ENCODE measurements around the gene ACAD8.
A peak's percentile ranks its signal among the peaks of the same experiment; 100 is the strongest.
"Not testable (repeated sequence)": the region's sequence is repeated elsewhere in the genome, so short reads cannot be mapped to it uniquely, and the experiment has no call there.

Gene ACAD8

DNA sequence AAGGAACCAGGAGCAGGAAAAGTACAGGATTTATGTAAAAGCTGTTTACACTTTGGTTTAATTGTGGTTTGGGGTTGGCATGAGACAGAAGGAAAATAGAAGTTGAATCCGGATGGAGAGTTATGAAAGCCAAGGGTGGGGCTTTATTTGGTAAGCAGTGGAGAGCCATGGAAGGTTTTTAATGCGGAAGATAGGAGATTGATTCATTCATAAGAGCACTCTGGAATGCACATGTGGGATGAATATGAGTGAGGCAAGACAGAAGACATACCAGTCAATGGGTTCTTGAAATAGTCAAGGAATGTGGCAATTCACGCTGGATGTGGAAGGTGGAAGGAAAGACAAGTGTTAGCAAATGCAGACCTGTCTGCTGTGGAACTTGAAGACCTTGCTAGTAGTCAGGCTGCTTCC is 13.5 kb downstream of the ACAD8 start:
- no peak for DNase-seq

- no peak for DNase-seq
These were observed 14.1 kb downstream of the ACAD8 start for GRCh38 chr11:134267461-134267860.

- DNase-seq = no peak
These were observed 14.6 kb downstream of the ACAD8 start for GRCh38 chr11:134267966-134268365.

GRCh38 chr11:134270250-134270714 is 16.9 kb downstream of the ACAD8 start:
- no peak for DNase-seq

GRCh38 chr11:134271978-134272377 is 18.6 kb downstream of the ACAD8 start:
- no peak for DNase-seq

GRCh38 chr11:134272381-134273316 is 19.3 kb downstream of the ACAD8 start:
- no peak for DNase-seq

DNA sequence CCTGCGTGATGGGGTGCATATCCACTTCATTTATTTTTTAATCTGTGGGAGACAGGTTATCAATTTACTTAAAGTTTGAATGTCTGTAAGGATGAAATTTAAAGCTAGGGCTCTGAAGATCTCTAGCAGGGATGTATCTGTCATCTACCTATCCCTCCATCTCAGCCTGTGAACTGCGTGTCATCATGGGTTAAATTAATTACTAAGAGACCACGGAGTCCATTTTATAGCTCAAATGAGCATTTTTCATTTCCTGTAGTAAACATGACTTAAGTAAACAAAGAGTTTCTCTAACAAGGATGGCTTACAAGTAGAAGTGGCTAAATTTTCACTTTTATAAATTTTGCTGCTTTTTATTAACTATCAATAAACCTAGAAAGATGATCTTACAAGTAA is 19.9 kb downstream of the ACAD8 start:
- DNase-seq = no peak

GRCh38 chr11:134275188-134275533 is 21.8 kb downstream of the ACAD8 start:
- DNase-seq = no peak

DNA sequence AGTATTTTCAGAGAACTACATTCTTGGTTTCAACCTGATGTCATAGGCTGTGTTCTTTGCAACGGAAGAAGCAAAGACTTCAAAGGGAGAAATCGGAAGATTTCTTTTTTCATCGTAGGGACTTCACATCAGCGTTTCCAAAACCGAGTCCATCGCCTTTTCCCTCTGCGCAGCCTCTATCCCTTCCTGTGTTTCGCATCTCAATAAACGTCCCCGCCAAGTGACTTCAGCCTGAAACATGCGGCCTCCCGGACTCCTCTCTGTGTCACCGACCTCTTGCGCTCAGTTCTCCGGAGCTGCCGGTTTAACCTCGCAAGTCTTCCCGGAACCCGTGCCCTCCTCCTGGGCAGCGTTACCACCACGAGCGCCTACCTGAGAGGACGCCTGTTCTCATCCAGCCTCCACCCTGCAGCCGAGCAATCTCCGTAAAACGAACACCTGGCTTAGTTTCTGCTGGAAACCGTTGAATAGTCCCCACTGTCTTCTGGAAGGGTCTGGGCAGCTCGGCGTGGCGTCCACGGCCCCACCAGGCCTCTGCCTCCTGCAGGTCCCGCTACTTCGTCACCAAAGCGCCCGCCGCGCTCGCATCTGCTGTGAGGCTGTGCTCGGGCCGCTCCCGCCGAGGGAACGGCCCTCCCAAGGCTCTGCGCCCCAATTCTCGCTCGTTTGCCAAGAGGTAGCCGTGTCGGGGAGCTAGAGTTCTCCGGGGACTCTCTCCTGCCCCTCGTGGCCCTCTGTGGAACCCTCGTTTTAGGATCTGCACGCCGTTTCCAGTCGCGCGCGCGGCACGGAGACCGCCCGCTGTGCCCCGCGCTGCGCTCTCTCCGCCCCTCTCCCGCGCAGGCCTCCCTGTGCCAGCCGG is 22.4 kb downstream of the ACAD8 start, which contains the start of gene GLB1L3:
Gene GLB1L3, plus strand, starts transcription at position 846 of the 862 bp plus-strand sequence. CDS start 362 bp downstream, outside the sequence.
- DNase-seq = peak in 45 of 56 donors; percentile 7 to 86 (median 50)

- peak in 2 of 56 donors; percentile 15 to 26 for DNase-seq
These were observed 23.2 kb downstream of the ACAD8 start for GRCh38 chr11:134276396-134277182.

DNA sequence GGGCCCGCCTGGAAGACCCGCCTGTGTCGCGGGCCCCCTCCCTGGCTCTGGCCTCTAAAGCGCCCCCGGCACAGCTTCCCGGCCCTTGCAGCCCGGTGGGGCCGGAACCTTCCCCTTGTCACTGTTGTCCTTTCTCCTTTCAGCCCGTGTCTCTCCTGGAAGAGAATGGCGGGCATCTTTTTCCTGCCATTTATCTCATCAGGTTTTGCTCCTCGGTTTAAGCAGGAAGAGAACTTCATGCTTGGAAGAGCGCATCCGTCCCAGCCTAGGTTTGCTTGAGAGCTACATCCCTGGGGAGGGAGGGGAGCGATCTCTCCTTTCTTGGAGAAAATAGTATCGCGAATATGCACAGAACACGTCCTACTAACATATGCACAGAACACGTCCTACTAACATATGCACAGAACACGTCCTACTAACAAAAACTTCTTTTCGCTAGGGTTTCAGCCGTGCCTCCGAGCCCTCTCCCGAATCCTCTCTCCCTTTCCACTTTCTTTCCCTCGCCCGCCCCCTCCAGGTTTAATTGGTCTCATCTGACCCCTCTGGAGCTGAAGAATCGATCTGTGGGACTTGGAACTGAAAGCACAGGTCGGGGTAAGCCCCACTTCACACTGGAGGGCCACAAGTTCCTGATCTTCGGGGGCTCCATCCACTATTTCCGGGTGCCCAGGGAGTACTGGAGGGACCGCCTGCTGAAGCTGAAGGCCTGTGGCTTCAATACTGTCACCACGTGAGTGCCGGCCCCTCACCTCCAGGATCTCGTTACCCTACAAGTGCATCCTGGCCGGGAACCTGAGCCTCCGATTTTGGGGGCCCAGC is 24.0 kb downstream of the ACAD8 start:
- no peak for DNase-seq

DNA sequence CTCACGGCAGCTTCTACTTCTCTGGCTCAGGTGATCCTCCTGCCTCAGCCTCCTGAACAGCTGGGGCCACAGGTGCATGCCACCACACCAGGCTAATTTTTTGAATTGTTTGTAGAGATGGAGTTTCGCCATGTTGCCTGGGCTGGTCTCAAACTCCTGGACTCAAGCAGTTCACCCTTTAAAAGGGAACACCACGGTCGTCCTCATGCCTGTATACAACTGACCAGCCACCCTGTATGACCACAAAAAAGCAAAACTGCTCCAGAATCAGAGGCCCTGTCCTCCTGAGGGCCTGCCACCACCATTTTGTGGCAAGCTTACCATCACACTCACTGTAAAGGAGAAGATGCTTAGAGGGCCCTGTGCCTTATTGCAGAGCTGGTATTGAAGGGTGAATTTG is 25.0 kb downstream of the ACAD8 start:
- no peak for DNase-seq

DNA sequence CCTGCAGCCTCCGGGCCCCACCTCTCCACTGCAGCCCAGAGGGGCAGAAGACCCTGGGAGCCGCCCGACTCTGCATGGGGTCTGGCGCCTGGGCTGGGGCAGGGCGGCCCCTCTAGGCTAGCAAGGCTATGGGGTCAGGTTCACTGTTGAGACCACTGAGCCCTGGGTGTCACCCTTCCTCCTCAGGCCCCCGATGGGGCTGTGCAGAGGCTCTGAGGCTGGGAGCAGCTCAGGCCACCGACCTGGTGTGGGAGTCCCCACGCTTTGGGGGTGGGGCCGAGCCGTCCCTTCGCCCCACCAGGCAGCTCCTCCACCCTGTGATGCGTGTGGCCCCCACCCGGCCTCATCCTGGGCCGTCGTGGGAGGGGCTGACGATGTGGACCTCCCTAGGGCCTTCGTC is 28.3 kb downstream of the ACAD8 start:
- not testable (repeated sequence) for DNase-seq

DNA sequence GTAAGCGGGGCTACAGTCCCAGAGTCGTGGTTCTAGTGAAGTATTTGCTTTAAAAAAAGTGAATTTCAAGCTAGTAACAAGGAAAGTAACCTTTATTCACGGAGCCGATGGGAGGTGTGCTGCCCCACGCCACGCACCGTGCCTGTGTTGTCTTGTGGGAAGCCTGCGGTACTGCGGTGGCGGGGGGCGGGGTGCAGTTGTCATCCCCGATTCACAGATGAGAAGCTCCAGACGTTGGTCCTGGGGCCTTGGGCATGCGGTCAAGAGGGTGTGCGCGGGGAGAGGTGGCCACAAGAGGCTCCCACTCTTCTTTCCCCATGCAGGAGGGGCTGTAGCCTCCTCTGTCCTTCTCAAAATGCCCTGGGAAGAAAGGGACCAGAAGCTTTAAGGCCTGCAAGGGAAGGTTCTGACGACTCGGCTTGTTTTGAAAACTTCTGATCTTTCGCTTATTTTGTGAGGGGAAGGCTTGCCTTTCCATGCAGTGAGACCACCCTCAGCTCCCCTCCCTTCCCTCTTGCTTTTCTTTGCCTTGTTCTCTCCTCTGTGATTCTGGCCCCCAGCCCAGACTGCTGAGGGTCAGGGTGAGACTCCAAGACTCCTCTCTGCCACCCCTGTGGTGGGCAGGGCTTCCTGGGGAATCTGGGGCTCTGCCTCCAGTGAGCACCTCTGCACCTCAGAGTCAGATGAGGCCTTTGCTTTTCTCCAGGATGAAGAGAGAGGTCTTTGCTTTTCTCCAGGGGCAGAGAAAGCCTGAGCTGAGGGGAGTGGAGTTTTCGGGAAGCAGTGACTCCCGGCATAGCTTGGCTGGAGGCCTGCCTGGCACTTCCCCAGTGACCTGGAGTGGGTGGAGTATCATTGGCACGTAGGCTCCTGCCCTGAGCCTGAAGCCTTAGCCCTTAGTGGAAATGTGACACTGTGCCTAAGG is 29.0 kb downstream of the ACAD8 start:
- no peak for DNase-seq

GRCh38 chr11:134283461-134284230 is 30.3 kb downstream of the ACAD8 start:
- DNase-seq = no peak

GRCh38 chr11:134284349-134284748 is 31.0 kb downstream of the ACAD8 start:
- not testable (repeated sequence) for DNase-seq

- no peak for DNase-seq
These were observed 34.2 kb downstream of the ACAD8 start for GRCh38 chr11:134287561-134287960.

- DNase-seq = no peak
These were observed 35.1 kb downstream of the ACAD8 start for GRCh38 chr11:134288486-134288885.
